H1 (cell line): ENCODE results near the gene PLCB3. TPM values are rescaled to one million over a fixed set of nuclear protein-coding genes. Genes with fewer than 3 reads are reported as not detected.
A peak's percentile ranks its signal among the peaks of the same experiment; 100 is the strongest.

Experiments used
- BCL11A ChIP-seq, 2 experiments: IDR thresholded peaks; one replicate each; pipeline ENCODE4 v1.6.1; 2011; ENCODE audit warnings: low read depth in 2 of 2, low read length in 2 of 2, mild to moderate bottlenecking in 2 of 2
- BRCA1 ChIP-seq: IDR thresholded peaks from 2 replicates; pipeline ENCODE4 v1.6.1; 2012; ENCODE audit warnings: low read depth, low read length, improper control_type of control experiment
- CHD2 ChIP-seq: IDR thresholded peaks from 2 replicates; pipeline ENCODE4 v1.6.1; 2012; ENCODE audit warnings: low read length, improper control_type of control experiment
- CTCF ChIP-seq, 3 experiments: IDR thresholded peaks; 1 replicate in 2 of 3; 2 replicates in 1 of 3; pipeline versions ENCODE4 v1.5.1 to v1.6.1; 2011; ENCODE audit warnings: low read length in 3 of 3, mild to moderate bottlenecking in 3 of 3, inconsistent platforms in 2 of 3, low read depth in 1 of 3, moderate library complexity in 1 of 3; ENCODE audit not compliant: insufficient read depth in 1 of 3; ENCODE audit errors: control extremely low read depth in 1 of 3
- EGR1 ChIP-seq: IDR thresholded peaks from 2 replicates; pipeline ENCODE4 v1.6.1; 2011; ENCODE audit warnings: low read depth, low read length, borderline replicate concordance
- EP300 ChIP-seq, 2 experiments: IDR thresholded peaks; 1 replicate in 1 of 2; 2 replicates in 1 of 2; pipeline ENCODE4 v1.6.1; 2011 to 2012; ENCODE audit warnings: low read depth in 2 of 2, low read length in 2 of 2, mild to moderate bottlenecking in 2 of 2, borderline replicate concordance in 1 of 2, inconsistent platforms in 1 of 2, moderate library complexity in 1 of 2
- FOSL1 ChIP-seq: IDR thresholded peaks from 2 replicates; pipeline ENCODE4 v1.6.1; 2011; ENCODE audit warnings: mild to moderate bottlenecking, low read depth, low read length, moderate library complexity; ENCODE audit not compliant: insufficient read depth
- GABPA ChIP-seq: IDR thresholded peaks from 2 replicates; pipeline ENCODE4 v1.6.1; 2011; ENCODE audit warnings: mild to moderate bottlenecking, low read length, moderate library complexity, borderline replicate concordance; ENCODE audit not compliant: insufficient read depth
- GTF2F1 ChIP-seq: IDR thresholded peaks from 2 replicates; pipeline ENCODE4 v1.6.1; 2012; ENCODE audit warnings: low read depth, low read length, improper control_type of control experiment, borderline replicate concordance
- HDAC2 ChIP-seq, 2 experiments: fragments of 300-600 bp in 1 of 2; sonication (generic) in 1 of 2; IDR thresholded peaks; 2 replicates each; pipeline ENCODE4 v1.6.1; 2011 to 2012; ENCODE audit warnings: low read depth in 2 of 2, low read length in 2 of 2, mild to moderate bottlenecking in 2 of 2, moderate library complexity in 2 of 2, borderline replicate concordance in 1 of 2, inconsistent platforms in 1 of 2
- KDM1A ChIP-seq: fragments of 200-600, 300-600 bp; sonication (generic); IDR thresholded peaks from 2 replicates; pipeline ENCODE4 v1.7.1; 2016; ENCODE audit warnings: mild to moderate bottlenecking, low read length, borderline replicate concordance
- KDM4A ChIP-seq: IDR thresholded peaks from one replicate; pipeline ENCODE4 v1.7.1; 2012; ENCODE audit warnings: low read depth, mild to moderate bottlenecking, moderate library complexity, low read length, inconsistent platforms; ENCODE audit not compliant: severe bottlenecking
- KDM5A ChIP-seq: fragments of 200-600 bp; IDR thresholded peaks from 2 replicates; pipeline ENCODE4 v1.7.1; 2012; ENCODE audit warnings: mild to moderate bottlenecking, low read length, inconsistent platforms, mixed read lengths
- NRF1 ChIP-seq: IDR thresholded peaks from 2 replicates; pipeline ENCODE4 v1.6.1; 2011; ENCODE audit warnings: mild to moderate bottlenecking, low read depth, low read length, improper control_type of control experiment
- PHF8 ChIP-seq: fragments of 200-600 bp; sonication (generic); conservative IDR thresholded peaks from 2 replicates; pipeline ENCODE4 v1.7.1; 2012; ENCODE audit warnings: low read depth, mild to moderate bottlenecking, inconsistent platforms, low read length, moderate library complexity
- POLR2A ChIP-seq, 2 experiments: IDR thresholded peaks; 1 replicate in 1 of 2; 2 replicates in 1 of 2; pipeline ENCODE4 v1.6.1; 2011; ENCODE audit warnings: low read depth in 2 of 2, low read length in 2 of 2, mild to moderate bottlenecking in 2 of 2; ENCODE audit errors: control extremely low read depth in 1 of 2
- POU5F1 ChIP-seq: IDR thresholded peaks from 2 replicates; pipeline ENCODE4 v1.6.1; 2011; ENCODE audit warnings: low read depth, mild to moderate bottlenecking, low read length, moderate library complexity
- TAF1 ChIP-seq: IDR thresholded peaks from 2 replicates; pipeline ENCODE4 v1.6.1; 2011; ENCODE audit warnings: mild to moderate bottlenecking, low read depth, low read length
- ZNF274 ChIP-seq: IDR thresholded peaks from 2 replicates; pipeline ENCODE4 v1.7.0; 2012; ENCODE audit warnings: low read length, borderline replicate concordance; ENCODE audit errors: extremely low read depth
- polyA plus RNA-seq, 7 experiments: library from polyadenylated mRNA; depleted of rRNA in 3 of 7; stranded (reverse) in 5 of 7; unstranded in 2 of 7; fragments of >200 nt in 5 of 7; fragments of 200-250 nt in 2 of 7; gene quantifications; 1 replicate in 5 of 7; 2 replicates in 1 of 7; 4 replicates in 1 of 7; pipeline versions ENCODE4 v1.2.1 to v1.2.3, GENCODE V29; 2011 to 2013; ENCODE audit warnings: missing spikeins in 2 of 7, mixed read lengths in 2 of 7
- total RNA-seq: library from RNA; stranded (reverse); fragmentation: NEBNext Ultra II Directional; extraction: Animal tissue kit (Norgen Biotek cat#: 25700); gene quantifications from 2 replicates; pipeline ENCODE4 v1.2.1, GENCODE V29; 2021
- TF ChIP-seq, protein P1 (sequence below): IDR thresholded peaks from 2 replicates; pipeline ENCODE4 v1.6.1; 2011; ENCODE audit warnings: low read length, improper control_type of control experiment

Gene PLCB3
- total and polyA plus RNA-seq, 2 of the 8 experiments (the other 6 are each of a cell fraction or from before 2014, with no cell fraction given), result 47.2 to 104 TPM

DNA sequence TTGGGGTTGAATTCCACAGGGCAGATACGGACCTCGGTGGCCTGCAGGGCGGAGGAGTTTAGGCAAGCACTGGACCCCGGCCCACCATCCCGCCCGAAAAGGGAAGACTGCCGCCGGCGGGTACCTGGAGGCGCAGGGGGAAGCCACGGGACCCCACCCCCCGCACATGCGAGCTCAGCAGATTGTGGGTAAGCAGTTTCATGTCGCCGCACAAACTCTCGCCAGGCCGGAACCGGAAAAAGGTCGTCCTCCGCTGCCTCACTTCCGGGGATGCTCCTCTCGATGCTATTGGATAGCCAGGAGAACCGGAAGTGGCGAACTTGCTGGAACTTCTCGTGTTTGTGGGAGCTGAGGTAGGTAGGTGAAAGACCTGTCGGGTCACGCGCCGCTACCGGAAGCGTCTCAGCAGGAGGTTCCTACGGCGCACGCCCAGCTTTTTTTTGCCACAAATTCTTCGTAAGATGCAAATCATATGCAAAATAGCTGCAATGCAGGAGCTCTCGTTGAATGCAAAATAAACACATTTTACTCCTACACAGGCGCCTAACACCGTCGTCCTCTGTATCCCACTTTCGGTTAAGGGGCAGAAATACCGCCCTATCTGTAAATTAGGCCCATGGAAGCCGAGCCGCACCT, 66.1 kb downstream of the PLCB3 start, which contains the start of gene TRMT112 (continued):
- TF ChIP-seq, protein P1, sequence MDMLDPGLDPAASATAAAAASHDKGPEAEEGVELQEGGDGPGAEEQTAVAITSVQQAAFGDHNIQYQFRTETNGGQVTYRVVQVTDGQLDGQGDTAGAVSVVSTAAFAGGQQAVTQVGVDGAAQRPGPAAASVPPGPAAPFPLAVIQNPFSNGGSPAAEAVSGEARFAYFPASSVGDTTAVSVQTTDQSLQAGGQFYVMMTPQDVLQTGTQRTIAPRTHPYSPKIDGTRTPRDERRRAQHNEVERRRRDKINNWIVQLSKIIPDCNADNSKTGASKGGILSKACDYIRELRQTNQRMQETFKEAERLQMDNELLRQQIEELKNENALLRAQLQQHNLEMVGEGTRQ, result peak; percentile 58; the same call in 1 of the 2 replicates
- TF ChIP-seq TAF1 (peak; percentile 67; the same call in 1 of the 2 replicates), CTCF (IDR thresholded peaks at IDR 0.05; ENCODE audit: control extremely low read depth in 1 of 3, insufficient read depth in 1 of 3, low read depth in 1 of 3, low read length in 3 of 3) (no peak), ZNF274 (no peak), POLR2A (IDR thresholded peaks at IDR 0.05; ENCODE audit: control extremely low read depth in 1 of 2, low read depth in 2 of 2, low read length in 2 of 2) (peak in 1 of 2 experiments; percentile 76; a peak in 2 of 3 replicates), KDM5A (peak; percentile 39; the same call in 1 of the 2 replicates), BRCA1 (no peak), CHD2 (peak; percentile 24), EP300 (IDR thresholded peaks at IDR 0.05; ENCODE audit: borderline replicate concordance in 1 of 2, low read depth in 2 of 2, low read length in 2 of 2) (no peak), KDM4A (peak; percentile 90), BCL11A (IDR thresholded peaks at IDR 0.05; ENCODE audit: low read depth in 2 of 2, low read length in 2 of 2) (no peak), GABPA (peak; percentile 95), KDM1A (no peak), EGR1 (no peak; the same call in 1 of the 2 replicates), POU5F1 (no peak), FOSL1 (no peak), GTF2F1 (peak; percentile 53; the same call in 1 of the 2 replicates), NRF1 (no peak), PHF8 (peak; percentile 86), HDAC2 (IDR thresholded peaks at IDR 0.05; ENCODE audit: borderline replicate concordance in 1 of 2, low read depth in 2 of 2, low read length in 2 of 2) (peak in 1 of 2 experiments; percentile 35; a peak in 1 of 4 replicates)
